AG04449 (cell line): ENCODE measurements around the gene OR52D1.

Source experiments
- CTCF ChIA-PET: fragments of 350-600 bp; formaldehyde crosslinking; extraction: SDS; loops from one replicate; lab custom pipeline; 2021; ENCODE audit warnings: antibody characterized with exemption; lab: Yijun Ruan, JAX
- POLR2A ChIA-PET: fragments of 400-600, 350-600 bp; formaldehyde crosslinking; extraction: SDS; loops from one replicate; lab custom pipeline; 2020; ENCODE audit warnings: antibody characterized with exemption, inconsistent platforms; lab: Yijun Ruan, JAX
- DNase-seq: peaks from one replicate; pipeline ENCODE4 v3.0.0-alpha.2; 2010; ENCODE audit warnings: low read depth, low spot score
- H3K4me3 ChIP-seq: 2 replicates; pipeline ENCODE4 v1.5.1; 2011; ENCODE audit warnings: low read depth, mild to moderate bottlenecking, control low read depth, low read length
- CTCF ChIP-seq: IDR thresholded peaks from one replicate; pipeline ENCODE4 v1.5.1; 2011; ENCODE audit warnings: mild to moderate bottlenecking, moderate library complexity, low read length, control low read depth, inconsistent platforms; ENCODE audit not compliant: insufficient read depth; ENCODE audit errors: missing control alignments

OR52D1 gene

GRCh38 chr11:5460983-5461621 is 27.4 kb upstream of the OR52D1 start:
- no peak for DNase-seq
- H3K4me3 ChIP-seq: no peak overlapping the region
- TF ChIP-seq CTCF: no peak
- POLR2A ChIA-PET: no interaction called here
- CTCF ChIA-PET: interaction anchor here (1.3 kb wide), 1 partner anchor 16 kb away, joined by 3 read pairs; no protein-coding TSS in a partner anchor

- DNase-seq: no peak
- ChIA-PET CTCF (interaction anchor here (2.1 kb wide), 1 partner anchor 9 kb away, joined by 7 read pairs; no protein-coding TSS in a partner anchor), POLR2A (no interaction called here)
- no peak for TF ChIP-seq CTCF
- no peak overlapping the region for H3K4me3 ChIP-seq
These were observed 21.0 kb upstream of the OR52D1 start for GRCh38 chr11:5467527-5467926.

- no peak for TF ChIP-seq CTCF
- POLR2A ChIA-PET: no interaction called here
- CTCF ChIA-PET: no interaction called here
- DNase-seq: no peak
- H3K4me3 ChIP-seq: no peak overlapping the region
These were observed 14.6 kb upstream of the OR52D1 start for GRCh38 chr11:5473921-5474320.

- peak; percentile 10 for DNase-seq
- CTCF ChIA-PET: interaction anchor here (0.8 to 2.8 kb wide), 34 partner anchors 9 to 417 kb away, joined by 3 to 30 read pairs (median 5); partner anchors contain the start of genes OR52N2, TRIM22 and UBQLN3
- POLR2A ChIA-PET: no interaction called here
- peak; percentile 78 for TF ChIP-seq CTCF
- no peak overlapping the region for H3K4me3 ChIP-seq
These were observed 12.2 kb upstream of the OR52D1 start for GRCh38 chr11:5476186-5476819.

- TF ChIP-seq CTCF: no peak
- H3K4me3 ChIP-seq: no peak overlapping the region
- CTCF ChIA-PET: interaction anchor here (1.7 kb wide), 1 partner anchor 9 kb away, joined by 11 read pairs; no protein-coding TSS in a partner anchor
- DNase-seq: no peak
- POLR2A ChIA-PET: no interaction called here
These were observed 2.5 kb upstream of the OR52D1 start for GRCh38 chr11:5486003-5486402.

GRCh38 chr11:5486421-5486820 is 2.1 kb upstream of the OR52D1 start:
- DNase-seq: no peak
- CTCF ChIA-PET: interaction anchor here (1.7 kb wide), 1 partner anchor 10 kb away, joined by 11 read pairs; no protein-coding TSS in a partner anchor
- no peak for TF ChIP-seq CTCF
- H3K4me3 ChIP-seq: no peak overlapping the region
- POLR2A ChIA-PET: no interaction called here
